ENCODE measurements around the gene YARS1. TPM values are rescaled to one million over a fixed set of nuclear protein-coding genes. Genes with fewer than 3 reads are reported as not detected.

Gene YARS1
- polyA plus RNA-seq, 3 donors from 2014 or later: 103 to 168 (median 129) TPM

- H3K27ac Mint-ChIP-seq: no peak overlapping the region
- H3K4me3 Mint-ChIP-seq: no peak overlapping the region
- no peak for DNase-seq
- no peaks in the 10 kb centered on the region for H3K36me3 Mint-ChIP-seq
- H3K4me1 Mint-ChIP-seq: peaks cover 11 to 15% of the 10 kb centered on the region in 2 donors
- H3K9me3 Mint-ChIP-seq: no peaks in the 10 kb centered on the region
- peaks cover 2 to 6% (median 2%) of the 10 kb centered on the region in 3 donors for H3K27me3 Mint-ChIP-seq (ENCODE audit: low read depth in 3 of 3)
Measured at GRCh38 chr1:32749332-32749731, 67.8 kb downstream of the YARS1 start.

- H3K9me3 Mint-ChIP-seq: no peaks in the 10 kb centered on the region
- H3K4me3 Mint-ChIP-seq: no peak overlapping the region
- H3K27ac Mint-ChIP-seq: no peak overlapping the region
- peaks cover 0 to 6% (median 2%) of the 10 kb centered on the region in 3 donors for H3K27me3 Mint-ChIP-seq (ENCODE audit: low read depth in 3 of 3)
- DNase-seq: no peak
- H3K36me3 Mint-ChIP-seq: no peaks in the 10 kb centered on the region
- H3K4me1 Mint-ChIP-seq: peaks cover 9 to 12% of the 10 kb centered on the region in 2 donors
Measured at GRCh38 chr1:32748926-32749325, 68.2 kb downstream of the YARS1 start.

- Mint-ChIP-seq H3K4me3 (no peak overlapping the region), H3K9me3 (no peaks in the 10 kb centered on the region), H3K27ac (no peak overlapping the region), H3K27me3 (ENCODE audit: low read depth in 3 of 3) (peaks cover 0 to 6% (median 2%) of the 10 kb centered on the region in 3 donors), H3K36me3 (no peaks in the 10 kb centered on the region), H3K4me1 (peaks cover 6 to 9% of the 10 kb centered on the region in 2 donors)
- DNase-seq: no peak
Measured at GRCh38 chr1:32748348-32748747, 68.8 kb downstream of the YARS1 start.

GRCh38 chr1:32746130-32746529 lies 71.0 kb downstream of the YARS1 start:
- H3K27me3 Mint-ChIP-seq (ENCODE audit: low read depth in 3 of 3): peaks cover 0 to 2% (median 0%) of the 10 kb centered on the region in 3 donors
- H3K27ac Mint-ChIP-seq: no peak overlapping the region
- H3K4me1 Mint-ChIP-seq: peaks cover 0 to 2% of the 10 kb centered on the region in 2 donors
- H3K9me3 Mint-ChIP-seq: no peaks in the 10 kb centered on the region
- DNase-seq: no peak
- no peaks in the 10 kb centered on the region for H3K36me3 Mint-ChIP-seq
- no peak overlapping the region for H3K4me3 Mint-ChIP-seq

GRCh38 chr1:32744071-32744425 lies 73.1 kb downstream of the YARS1 start:
- no peak overlapping the region for H3K27ac Mint-ChIP-seq
- peak overlapping the region in 2 of 5 donors; percentile 25 to 58 for H3K4me3 Mint-ChIP-seq
- no peak for DNase-seq
- peaks cover 0 to 2% (median 0%) of the 10 kb centered on the region in 3 donors for H3K27me3 Mint-ChIP-seq (ENCODE audit: low read depth in 3 of 3)
- no peaks in the 10 kb centered on the region for H3K9me3 Mint-ChIP-seq
- H3K36me3 Mint-ChIP-seq: no peaks in the 10 kb centered on the region
- H3K4me1 Mint-ChIP-seq: peaks cover 0 to 7% of the 10 kb centered on the region in 2 donors

GRCh38 chr1:32743380-32744070 lies 73.6 kb downstream of the YARS1 start:
- Mint-ChIP-seq H3K36me3 (no peaks in the 10 kb centered on the region), H3K4me3 (peak overlapping the region in 4 of 5 donors; percentile 25 to 67 (median 62)), H3K4me1 (peaks cover 0 to 7% of the 10 kb centered on the region in 2 donors), H3K9me3 (no peaks in the 10 kb centered on the region), H3K27me3 (ENCODE audit: low read depth in 3 of 3) (peaks cover 0 to 2% (median 0%) of the 10 kb centered on the region in 3 donors), H3K27ac (no peak overlapping the region)
- DNase-seq: no peak

- DNase-seq: no peak
- H3K4me1 Mint-ChIP-seq: peaks cover 0 to 7% of the 10 kb centered on the region in 2 donors
- H3K27ac Mint-ChIP-seq: peak overlapping the region in 1 of 6 donors; percentile 45
- H3K4me3 Mint-ChIP-seq: peak overlapping the region; percentile 62 to 67 (median 64)
- H3K9me3 Mint-ChIP-seq: no peaks in the 10 kb centered on the region
- H3K27me3 Mint-ChIP-seq (ENCODE audit: low read depth in 3 of 3): peaks cover 0 to 2% (median 0%) of the 10 kb centered on the region in 3 donors
- H3K36me3 Mint-ChIP-seq: no peaks in the 10 kb centered on the region
Measured at GRCh38 chr1:32742956-32743355, 74.2 kb downstream of the YARS1 start.

- Mint-ChIP-seq H3K9me3 (no peaks in the 10 kb centered on the region), H3K4me3 (peak overlapping the region; percentile 62 to 67 (median 64))
Measured at GRCh38 chr1:32742199-32742947, 74.8 kb downstream of the YARS1 start.

GRCh38 chr1:32741413-32742198 lies 75.6 kb downstream of the YARS1 start:
- H3K27me3 Mint-ChIP-seq (ENCODE audit: low read depth in 3 of 3): peaks cover 0 to 3% (median 0%) of the 10 kb centered on the region in 3 donors
- DNase-seq: peak in 2 of 3 donors; percentile 10 to 17
- H3K27ac Mint-ChIP-seq: no peak overlapping the region
- no peaks in the 10 kb centered on the region for H3K9me3 Mint-ChIP-seq
- H3K4me3 Mint-ChIP-seq: peak overlapping the region; percentile 71 to 84 (median 77)
- H3K4me1 Mint-ChIP-seq: peaks cover 0 to 7% of the 10 kb centered on the region in 2 donors
- H3K36me3 Mint-ChIP-seq: no peaks in the 10 kb centered on the region

More at GRCh38 chr1:32742199-32742947, 74.8 kb downstream of the YARS1 start:
- Mint-ChIP-seq H3K27ac (no peak overlapping the region), H3K27me3 (ENCODE audit: low read depth in 3 of 3) (peaks cover 0 to 2% (median 1%) of the 10 kb centered on the region in 3 donors), H3K4me1 (peaks cover 0 to 7% of the 10 kb centered on the region in 2 donors), H3K36me3 (no peaks in the 10 kb centered on the region)
- DNase-seq: no peak

- DNase-seq: no peak
- Mint-ChIP-seq H3K4me1 (peaks cover 0 to 7% of the 10 kb centered on the region in 2 donors), H3K9me3 (no peaks in the 10 kb centered on the region), H3K27me3 (ENCODE audit: low read depth in 3 of 3) (peaks cover 0 to 4% (median 0%) of the 10 kb centered on the region in 3 donors), H3K4me3 (peak overlapping the region; percentile 71 to 84 (median 77)), H3K36me3 (no peaks in the 10 kb centered on the region), H3K27ac (no peak overlapping the region)
Measured at GRCh38 chr1:32741059-32741412, 76.1 kb downstream of the YARS1 start.

- Mint-ChIP-seq H3K27me3 (ENCODE audit: low read depth in 3 of 3) (peaks cover 0 to 4% (median 0%) of the 10 kb centered on the region in 3 donors), H3K36me3 (no peaks in the 10 kb centered on the region), H3K4me3 (no peak overlapping the region), H3K9me3 (no peaks in the 10 kb centered on the region), H3K4me1 (peaks cover 0 to 7% of the 10 kb centered on the region in 2 donors), H3K27ac (no peak overlapping the region)
- no peak for DNase-seq
Measured at GRCh38 chr1:32736812-32737791, 80.1 kb downstream of the YARS1 start.

GRCh38 chr1:32733582-32734321 lies 83.4 kb downstream of the YARS1 start:
- H3K4me3 Mint-ChIP-seq: no peak overlapping the region
- no peak for DNase-seq
- no peaks in the 10 kb centered on the region for H3K36me3 Mint-ChIP-seq
- no peaks in the 10 kb centered on the region for H3K9me3 Mint-ChIP-seq
- H3K27ac Mint-ChIP-seq: peak overlapping the region in 1 of 6 donors; percentile 17
- peaks cover 8 to 12% of the 10 kb centered on the region in 2 donors for H3K4me1 Mint-ChIP-seq
- H3K27me3 Mint-ChIP-seq (ENCODE audit: low read depth in 3 of 3): peaks cover 0 to 4% (median 0%) of the 10 kb centered on the region in 3 donors

Measured in immature natural killer cell (primary cell).